Natural killer cell (primary cell): ENCODE measurements around the gene MACROD2. TPM values are rescaled to one million over a fixed set of nuclear protein-coding genes. Genes with fewer than 3 reads are reported as not detected.

Experiments used
- ATAC-seq, 3 donors: fragments of 150-1000 bp in 2 of 3; fragments of 200-7000 bp in 1 of 3; cut with Tn5 transposase; 1 replicate in 1 of 3; 2 replicates in 2 of 3; pipeline ENCODE4 v1.10.0; 2021; ENCODE audit warnings: mild to moderate bottlenecking in 2 of 3, moderate library complexity in 2 of 3
- DNase-seq, 2 donors: peaks; one replicate each; pipeline versions ENCODE4 v3.0.0 to v3.0.0-alpha.2; 2013 to 2021; ENCODE audit warnings: mixed read lengths in 1 of 2
- H3K27ac ChIP-seq: one replicate; pipeline ENCODE4 v1.5.1; 2013; ENCODE audit warnings: mild to moderate bottlenecking, low read length
- H3K27me3 ChIP-seq: one replicate; pipeline ENCODE4 v1.6.1; 2013; ENCODE audit warnings: low read length; ENCODE audit not compliant: control insufficient read depth, insufficient read depth
- H3K36me3 ChIP-seq: one replicate; pipeline ENCODE4 v1.6.1; 2013; ENCODE audit warnings: low read length; ENCODE audit not compliant: control insufficient read depth, insufficient read depth
- H3K4me1 ChIP-seq: one replicate; pipeline ENCODE4 v1.6.1; 2013; ENCODE audit warnings: low read length; ENCODE audit not compliant: control insufficient read depth, insufficient read depth
- H3K4me3 ChIP-seq: one replicate; pipeline ENCODE4 v1.5.1; 2013; ENCODE audit warnings: low read length
- H3K9me3 ChIP-seq: one replicate; pipeline ENCODE4 v1.6.1; 2013; ENCODE audit warnings: low read length; ENCODE audit not compliant: control insufficient read depth, insufficient read depth
- H3K27ac Mint-ChIP-seq, 2 donors: one replicate each; pipeline ENCODE4 v1.8.0; 2022; ENCODE audit warnings: mild to moderate bottlenecking in 2 of 2, mixed read lengths in 2 of 2, moderate library complexity in 1 of 2
- H3K27me3 Mint-ChIP-seq, 2 donors: one replicate each; pipeline ENCODE4 v1.8.0; 2022; ENCODE audit warnings: low read depth in 2 of 2, mixed read lengths in 2 of 2
- H3K36me3 Mint-ChIP-seq: one replicate; pipeline ENCODE4 v1.8.0; 2022; ENCODE audit warnings: mixed read lengths
- H3K4me1 Mint-ChIP-seq, 2 donors: one replicate each; pipeline ENCODE4 v1.8.0; 2022; ENCODE audit warnings: mixed read lengths in 2 of 2
- H3K4me3 Mint-ChIP-seq: one replicate; pipeline ENCODE4 v1.8.0; 2022; ENCODE audit warnings: mild to moderate bottlenecking, moderate library complexity, mixed read lengths
- H3K9me3 Mint-ChIP-seq, 2 donors: one replicate each; pipeline ENCODE4 v1.8.0; 2022; ENCODE audit warnings: mixed read lengths in 2 of 2
- WGBS: methylation state at CpG from one replicate; pipeline ENCODE4 v1.1.7; 2013; ENCODE audit warnings: missing lambda C conversion rate; ENCODE audit not compliant: insufficient coverage; 5-methylcytosine and 5-hydroxymethylcytosine counted together
- intact Hi-C: fragments of 100-400 bp; cut with micrococcal nuclease; formaldehyde crosslinking; loops from one replicate; pipeline ENCODE4 v1.14.2; 2022
- total RNA-seq, 4 donors: library from RNA; stranded (reverse); fragments of 120-200 nt in 1 of 4; gene quantifications; one replicate each; pipeline versions ENCODE4 v1.2.3 to v1.2.4, GENCODE V29; 2013 to 2022
- TF ChIP-seq, protein P1 (sequence below): fragments of 200-600 bp; IDR thresholded peaks from one replicate; pipeline ENCODE4 v1.8.0; 2022; ENCODE audit warnings: antibody characterized with exemption

MACROD2 gene
- total RNA-seq, 3 donors from 2014 or later (not counting 1 experiment from before 2014, with no cell fraction given) = 0.19 to 0.88 TPM; not detected in 1

- no peak overlapping the region for H3K4me3 ChIP-seq
- WGBS = 81% methylated on average over 1 of the region's 1 CpG
- TF ChIP-seq, protein P1, sequence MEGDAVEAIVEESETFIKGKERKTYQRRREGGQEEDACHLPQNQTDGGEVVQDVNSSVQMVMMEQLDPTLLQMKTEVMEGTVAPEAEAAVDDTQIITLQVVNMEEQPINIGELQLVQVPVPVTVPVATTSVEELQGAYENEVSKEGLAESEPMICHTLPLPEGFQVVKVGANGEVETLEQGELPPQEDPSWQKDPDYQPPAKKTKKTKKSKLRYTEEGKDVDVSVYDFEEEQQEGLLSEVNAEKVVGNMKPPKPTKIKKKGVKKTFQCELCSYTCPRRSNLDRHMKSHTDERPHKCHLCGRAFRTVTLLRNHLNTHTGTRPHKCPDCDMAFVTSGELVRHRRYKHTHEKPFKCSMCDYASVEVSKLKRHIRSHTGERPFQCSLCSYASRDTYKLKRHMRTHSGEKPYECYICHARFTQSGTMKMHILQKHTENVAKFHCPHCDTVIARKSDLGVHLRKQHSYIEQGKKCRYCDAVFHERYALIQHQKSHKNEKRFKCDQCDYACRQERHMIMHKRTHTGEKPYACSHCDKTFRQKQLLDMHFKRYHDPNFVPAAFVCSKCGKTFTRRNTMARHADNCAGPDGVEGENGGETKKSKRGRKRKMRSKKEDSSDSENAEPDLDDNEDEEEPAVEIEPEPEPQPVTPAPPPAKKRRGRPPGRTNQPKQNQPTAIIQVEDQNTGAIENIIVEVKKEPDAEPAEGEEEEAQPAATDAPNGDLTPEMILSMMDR = no peak
- Mint-ChIP-seq H3K4me3 (no peak overlapping the region), H3K36me3 (peaks cover 7% of the 10 kb centered on the region), H3K27ac (no peak overlapping the region), H3K4me1 (no peaks in the 10 kb centered on the region), H3K27me3 (no peaks in the 10 kb centered on the region), H3K9me3 (peaks cover 9 to 15% of the 10 kb centered on the region in 2 donors)
- H3K27me3 ChIP-seq = no peaks in the 10 kb centered on the region
- ATAC-seq (no peak), DNase-seq (no peak)
- H3K4me1 ChIP-seq = no peaks in the 10 kb centered on the region
- intact Hi-C loops = no loop called here
- peaks cover under 1% of the 10 kb centered on the region for H3K9me3 ChIP-seq
- no peaks in the 10 kb centered on the region for H3K36me3 ChIP-seq
- H3K27ac ChIP-seq = no peak overlapping the region
Measured at GRCh38 chr20:14284443-14284842, 289.1 kb downstream of the MACROD2 start.

- peaks cover 7% of the 10 kb centered on the region for H3K36me3 Mint-ChIP-seq
- no peak overlapping the region for H3K4me3 Mint-ChIP-seq
- 85% methylated on average over 2 of the region's 3 CpGs for WGBS
- no peaks in the 10 kb centered on the region for H3K27me3 ChIP-seq
- H3K4me3 ChIP-seq = no peak overlapping the region
- TF ChIP-seq, protein P1 = no peak
- no peak overlapping the region for H3K27ac ChIP-seq
- no peak for ATAC-seq
- H3K27ac Mint-ChIP-seq = no peak overlapping the region
- H3K36me3 ChIP-seq = no peaks in the 10 kb centered on the region
- peaks cover 10 to 14% of the 10 kb centered on the region in 2 donors for H3K9me3 Mint-ChIP-seq
- H3K4me1 ChIP-seq = no peaks in the 10 kb centered on the region
- intact Hi-C loops = no loop called here
- no peaks in the 10 kb centered on the region for H3K4me1 Mint-ChIP-seq
- peaks cover 3% of the 10 kb centered on the region for H3K9me3 ChIP-seq
- DNase-seq = no peak
- H3K27me3 Mint-ChIP-seq = no peaks in the 10 kb centered on the region
Measured at GRCh38 chr20:14288341-14289330, 293.3 kb downstream of the MACROD2 start.

GRCh38 chr20:14291502-14291901 lies 296.2 kb downstream of the MACROD2 start:
- no peak overlapping the region for H3K4me3 ChIP-seq
- no peak for ATAC-seq
- no peaks in the 10 kb centered on the region for H3K27me3 ChIP-seq
- H3K4me1 Mint-ChIP-seq = no peaks in the 10 kb centered on the region
- no peaks in the 10 kb centered on the region for H3K36me3 Mint-ChIP-seq
- H3K4me3 Mint-ChIP-seq = no peak overlapping the region
- no CpG with 5 or more reads among the region's 1 CpG for WGBS
- H3K27ac Mint-ChIP-seq = no peak overlapping the region
- TF ChIP-seq, protein P1 = no peak
- no peaks in the 10 kb centered on the region for H3K4me1 ChIP-seq
- no peaks in the 10 kb centered on the region for H3K27me3 Mint-ChIP-seq
- H3K9me3 Mint-ChIP-seq = peaks cover 8 to 11% of the 10 kb centered on the region in 2 donors
- intact Hi-C loops = no loop called here
- DNase-seq = no peak
- no peaks in the 10 kb centered on the region for H3K36me3 ChIP-seq
- no peak overlapping the region for H3K27ac ChIP-seq
- H3K9me3 ChIP-seq = peaks cover 3% of the 10 kb centered on the region
